OCI-LY7 (cell line): ENCODE measurements around the gene ENG. TPM values are rescaled to one million over a fixed set of nuclear protein-coding genes. Genes with fewer than 3 reads are reported as not detected.

Experiments used
- BruUV-seq: library from RNA; stranded (reverse); fragments of 400-500 nt; replicated peaks from 2 replicates; lab custom pipeline; 2021; lab: Mats Ljungman, UMichigan
- CTCF ChIA-PET: fragments of 300-600 bp; sonication (Branson Sonifier 250); formaldehyde crosslinking; loops from one replicate; lab custom pipeline; 2022; ENCODE audit warnings: antibody characterized with exemption; ENCODE audit not compliant: unreplicated experiment; lab: Charles Lee
- POLR2A ChIA-PET: fragments of 300-600 bp; sonication (Branson Sonifier 250); formaldehyde crosslinking; loops from one replicate; lab custom pipeline; 2022; ENCODE audit warnings: antibody characterized with exemption; lab: Charles Lee
- DNase-seq: peaks from one replicate; pipeline ENCODE4 v3.0.0-alpha.2; 2015; ENCODE audit warnings: low spot score
- H2AFZ ChIP-seq: fragments of 200-600 bp; sonication (generic), shearing (Covaris generic); 2 replicates; pipeline ENCODE4 v1.6.1; 2014; ENCODE audit warnings: mild to moderate bottlenecking, antibody characterized with exemption, low read length, moderate library complexity
- H3K27ac ChIP-seq: fragments of 200-600 bp; sonication (generic); 2 replicates; pipeline ENCODE4 v1.5.1; 2014; ENCODE audit warnings: mixed run types, low read depth, mild to moderate bottlenecking, moderate library complexity, low read length, inconsistent platforms; ENCODE audit not compliant: poor library complexity, severe bottlenecking
- H3K36me3 ChIP-seq: fragments of 200-600 bp; sonication (generic); 2 replicates; pipeline ENCODE4 v1.6.1; 2014; ENCODE audit warnings: mild to moderate bottlenecking, antibody characterized with exemption, low read length, moderate library complexity, mixed read lengths; ENCODE audit not compliant: insufficient read depth
- H3K4me1 ChIP-seq: fragments of 200-600 bp; sonication (generic); 2 replicates; pipeline ENCODE4 v1.5.1; 2014; ENCODE audit warnings: mild to moderate bottlenecking, low read length; ENCODE audit not compliant: insufficient read depth, poor library complexity, severe bottlenecking
- H3K4me2 ChIP-seq: fragments of 200-600 bp; sonication (generic); 2 replicates; pipeline ENCODE4 v1.6.1; 2014; ENCODE audit warnings: mild to moderate bottlenecking, low read length
- H3K4me3 ChIP-seq: fragments of 200-600 bp; sonication (generic); 2 replicates; pipeline ENCODE4 v1.5.1; 2014; ENCODE audit warnings: mild to moderate bottlenecking, low read depth, low read length; ENCODE audit not compliant: poor library complexity, severe bottlenecking
- H3K79me2 ChIP-seq: fragments of 200-600 bp; sonication (generic); 2 replicates; pipeline ENCODE4 v1.6.1; 2016; ENCODE audit warnings: low read depth, mild to moderate bottlenecking, low read length, moderate library complexity, mixed read lengths; ENCODE audit not compliant: insufficient read depth
- H3K9me2 ChIP-seq: fragments of 200-600 bp; sonication (generic); 2 replicates; pipeline ENCODE4 v1.6.1; 2016; ENCODE audit warnings: mild to moderate bottlenecking, low read length, mixed read lengths; ENCODE audit not compliant: insufficient read depth
- H3K9me3 ChIP-seq: fragments of 200-600 bp; sonication (generic); 2 replicates; pipeline ENCODE4 v1.6.1; 2014; ENCODE audit warnings: mild to moderate bottlenecking, mixed run types, low read length, mixed read lengths
- H4K20me1 ChIP-seq: fragments of 200-600 bp; sonication (generic); 2 replicates; pipeline ENCODE4 v1.6.1; 2014; ENCODE audit warnings: mild to moderate bottlenecking, antibody characterized with exemption, low read length, moderate library complexity, mixed read lengths; ENCODE audit not compliant: insufficient read depth
- CTCF ChIP-seq: fragments of 200-600 bp; sonication (generic); conservative IDR thresholded peaks from 2 replicates; pipeline ENCODE4 v1.5.1; 2014; ENCODE audit warnings: mild to moderate bottlenecking, antibody characterized with exemption, low read length, moderate library complexity, mixed read lengths
- EZH2phosphoT487 ChIP-seq: fragments of 200-600 bp; sonication (generic); IDR thresholded peaks from 2 replicates; pipeline ENCODE4 v1.6.1; 2018; ENCODE audit warnings: low read depth, borderline replicate concordance, mild to moderate bottlenecking, mixed run types, antibody characterized with exemption, low read length, moderate library complexity, mixed read lengths
- intact Hi-C: fragments of 100-400 bp; cut with micrococcal nuclease; formaldehyde crosslinking; loops from one replicate; pipeline ENCODE4 v1.10.0; 2022; ENCODE audit not compliant: unreplicated experiment
- total RNA-seq, 2 experiments: library from RNA; depleted of rRNA in 1 of 2; stranded (reverse); fragments of >200 nt in 1 of 2; shearing (Covaris generic) in 1 of 2; gene quantifications; 2 replicates each; pipeline ENCODE4 v1.2.3, GENCODE V29; 2014 to 2022

Gene ENG
- total RNA-seq, 2 experiments from 2014 or later, result not detected

GRCh38 chr9:127805620-127806019 is 48.8 kb downstream of the ENG start:
- Histone ChIP-seq H4K20me1 (no peaks in the 10 kb centered on the region; the same call in 1 of the 2 replicates), H3K27ac (no peak overlapping the region), H3K4me3 (no peak overlapping the region), H2AFZ (no peak overlapping the region), H3K4me2 (no peak overlapping the region), H3K9me3 (no peaks in the 10 kb centered on the region), H3K4me1 (peaks cover 44% of the 10 kb centered on the region), H3K79me2 (peaks cover 29% of the 10 kb centered on the region), H3K36me3 (peaks cover 61% of the 10 kb centered on the region), H3K9me2 (no peaks in the 10 kb centered on the region)
- intact Hi-C loops, result no loop called here
- ChIA-PET CTCF (no interaction called here), POLR2A (interaction anchor here (0.8 to 1.1 kb wide), 4 partner anchors 16 to 38 kb away, joined by 3 to 4 read pairs (median 3); no protein-coding TSS in a partner anchor)
- DNase-seq, result peak; percentile 65
- BruUV-seq, result TSS peak; percentile 77
- peak; percentile 76 for TF ChIP-seq CTCF
- TF ChIP-seq EZH2phosphoT487, result no peak

- peak overlapping the region; percentile 98 for H3K4me3 ChIP-seq
- H3K36me3 ChIP-seq, result peaks cover 45% of the 10 kb centered on the region
- peak overlapping the region; percentile 90 for H3K4me2 ChIP-seq
- no peaks in the 10 kb centered on the region for H3K9me2 ChIP-seq
- TF ChIP-seq EZH2phosphoT487, result no peak
- TF ChIP-seq CTCF, result no peak
- DNase-seq, result peak; percentile 27
- POLR2A ChIA-PET, result interaction anchor here (0.6 kb wide), 2 partner anchors 16 to 47 kb away, joined by 3 read pairs; no protein-coding TSS in a partner anchor
- H3K79me2 ChIP-seq, result peaks cover 29% of the 10 kb centered on the region
- no TSS peak for BruUV-seq
- CTCF ChIA-PET, result no interaction called here
- peak overlapping the region; percentile 73 for H3K27ac ChIP-seq
- intact Hi-C loops, result loop anchor here (2.0 to 5.0 kb wide), 2 partner anchors 17 to 114 kb away; partner anchors contain the start of genes CDK9 and ST6GALNAC4
- H4K20me1 ChIP-seq, result no peaks in the 10 kb centered on the region; the same call in 1 of the 2 replicates
- peak overlapping the region; percentile 31; the same call in 1 of the 2 replicates for H2AFZ ChIP-seq
- H3K9me3 ChIP-seq, result no peaks in the 10 kb centered on the region
- peaks cover 44% of the 10 kb centered on the region for H3K4me1 ChIP-seq
Observed at GRCh38 chr9:127803507-127804352, 50.7 kb downstream of the ENG start.
